ENCODE results near the gene LPAR6.

- TF ChIP-seq, protein P1, sequence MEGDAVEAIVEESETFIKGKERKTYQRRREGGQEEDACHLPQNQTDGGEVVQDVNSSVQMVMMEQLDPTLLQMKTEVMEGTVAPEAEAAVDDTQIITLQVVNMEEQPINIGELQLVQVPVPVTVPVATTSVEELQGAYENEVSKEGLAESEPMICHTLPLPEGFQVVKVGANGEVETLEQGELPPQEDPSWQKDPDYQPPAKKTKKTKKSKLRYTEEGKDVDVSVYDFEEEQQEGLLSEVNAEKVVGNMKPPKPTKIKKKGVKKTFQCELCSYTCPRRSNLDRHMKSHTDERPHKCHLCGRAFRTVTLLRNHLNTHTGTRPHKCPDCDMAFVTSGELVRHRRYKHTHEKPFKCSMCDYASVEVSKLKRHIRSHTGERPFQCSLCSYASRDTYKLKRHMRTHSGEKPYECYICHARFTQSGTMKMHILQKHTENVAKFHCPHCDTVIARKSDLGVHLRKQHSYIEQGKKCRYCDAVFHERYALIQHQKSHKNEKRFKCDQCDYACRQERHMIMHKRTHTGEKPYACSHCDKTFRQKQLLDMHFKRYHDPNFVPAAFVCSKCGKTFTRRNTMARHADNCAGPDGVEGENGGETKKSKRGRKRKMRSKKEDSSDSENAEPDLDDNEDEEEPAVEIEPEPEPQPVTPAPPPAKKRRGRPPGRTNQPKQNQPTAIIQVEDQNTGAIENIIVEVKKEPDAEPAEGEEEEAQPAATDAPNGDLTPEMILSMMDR (IDR thresholded peaks at IDR 0.05) = no peak
- TF ChIP-seq POLR2A (IDR thresholded peaks at IDR 0.05) = no peak
These were observed 21.7 kb downstream of the LPAR6 start for GRCh38 chr13:48391257-48391656.
